Upper lobe of right lung (tissue), 1 donor: Measurements from ENCODE around the gene PPP1R16B. TPM values are rescaled to one million over a fixed set of nuclear protein-coding genes. Genes with fewer than 3 reads are reported as not detected.

ENCODE experiments used
- ATAC-seq: fragments of 200-7000 bp; cut with Tn5 transposase; one replicate; pipeline ENCODE4 v1.9.1; 2020; ENCODE audit warnings: mild to moderate bottlenecking, moderate library complexity
- DNase-seq: peaks from one replicate; pipeline ENCODE4 v3.0.0-alpha.2; 2020
- H3K27ac ChIP-seq: fragments of 200-600 bp; one replicate; pipeline ENCODE4 v1.8.0; 2022
- H3K27me3 ChIP-seq: fragments of 200-600 bp; one replicate; pipeline ENCODE4 v1.8.0; 2022; ENCODE audit warnings: mild to moderate bottlenecking
- H3K36me3 ChIP-seq: fragments of 200-600 bp; one replicate; pipeline ENCODE4 v1.8.0; 2022
- H3K4me1 ChIP-seq: fragments of 200-600 bp; one replicate; pipeline ENCODE4 v1.8.0; 2022
- H3K4me3 ChIP-seq: fragments of 200-600 bp; one replicate; pipeline ENCODE4 v1.8.0; 2022; ENCODE audit warnings: mild to moderate bottlenecking
- H3K9me3 ChIP-seq: fragments of 200-600 bp; one replicate; pipeline ENCODE4 v1.8.0; 2022
- CTCF ChIP-seq: fragments of 200-600 bp; IDR thresholded peaks from one replicate; pipeline ENCODE4 v1.8.0; 2022; ENCODE audit warnings: antibody characterized with exemption
- intact Hi-C: fragments of 100-400 bp; cut with DNase I; formaldehyde crosslinking; loops from one replicate; pipeline ENCODE4 v1.11.0; 2022
- total RNA-seq: library from RNA; stranded (reverse); fragmentation: NEBNext Ultra II Directional; extraction: Animal tissue kit (Norgen Biotek cat#: 25700); gene quantifications from one replicate; pipeline ENCODE4 v1.2.1, GENCODE V29; 2021
- donor health status: DM: no; HTN: yes; CAD: no; lungs with severe emphysema.

PPP1R16B gene
- total RNA-seq, 1 donor from 2014 or later = 22.1 TPM

- intact Hi-C loops = no loop called here
- H3K4me1 ChIP-seq = peaks cover 7% of the 10 kb centered on the region
- H3K27me3 ChIP-seq = peaks cover 3% of the 10 kb centered on the region
- no peaks in the 10 kb centered on the region for H3K36me3 ChIP-seq
- no peak for TF ChIP-seq CTCF
- DNase-seq = no peak
- H3K4me3 ChIP-seq = no peak overlapping the region
- H3K9me3 ChIP-seq = no peaks in the 10 kb centered on the region
- ATAC-seq = no peak
- no peak overlapping the region for H3K27ac ChIP-seq
Observed at GRCh38 chr20:38930242-38930569, 124.7 kb downstream of the PPP1R16B start.

GRCh38 chr20:38931984-38932383 lies 126.5 kb downstream of the PPP1R16B start:
- DNase-seq (no peak), ATAC-seq (no peak)
- intact Hi-C loops = no loop called here
- Histone ChIP-seq H3K4me1 (peaks cover 3% of the 10 kb centered on the region), H3K4me3 (no peak overlapping the region), H3K27ac (no peak overlapping the region), H3K27me3 (peaks cover 3% of the 10 kb centered on the region), H3K36me3 (no peaks in the 10 kb centered on the region), H3K9me3 (no peaks in the 10 kb centered on the region)
- no peak for TF ChIP-seq CTCF

GRCh38 chr20:38932457-38933120 lies 127.1 kb downstream of the PPP1R16B start:
- Histone ChIP-seq H3K36me3 (no peaks in the 10 kb centered on the region), H3K4me3 (no peak overlapping the region), H3K27ac (no peak overlapping the region), H3K27me3 (peaks cover 3% of the 10 kb centered on the region), H3K4me1 (no peaks in the 10 kb centered on the region), H3K9me3 (no peaks in the 10 kb centered on the region)
- ATAC-seq (no peak), DNase-seq (no peak)
- intact Hi-C loops = no loop called here
- TF ChIP-seq CTCF = no peak

DNA sequence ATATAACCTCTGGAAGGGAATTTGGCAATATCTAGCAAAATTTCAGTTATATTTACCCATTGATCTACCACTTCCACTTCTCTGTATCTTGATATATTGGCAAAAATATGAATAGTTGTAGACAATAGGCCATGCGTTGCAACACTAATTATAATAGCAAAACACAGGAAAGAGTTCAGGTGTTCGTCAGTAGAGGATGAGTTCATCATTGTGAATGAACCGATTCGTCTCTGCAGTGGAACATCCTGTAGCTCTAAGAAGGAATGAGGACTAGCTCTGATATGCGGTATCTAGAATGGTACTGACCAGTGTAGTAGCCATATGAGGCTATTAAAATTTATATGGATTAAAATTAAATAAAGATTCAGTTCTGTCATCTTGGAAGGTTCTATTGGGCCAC lies 129.0 kb downstream of the PPP1R16B start:
- peaks cover 3% of the 10 kb centered on the region for H3K27me3 ChIP-seq
- no peak for ATAC-seq
- no peak for DNase-seq
- intact Hi-C loops = no loop called here
- no peaks in the 10 kb centered on the region for H3K36me3 ChIP-seq
- H3K4me3 ChIP-seq = no peak overlapping the region
- no peaks in the 10 kb centered on the region for H3K9me3 ChIP-seq
- TF ChIP-seq CTCF = no peak
- no peak overlapping the region for H3K27ac ChIP-seq
- no peaks in the 10 kb centered on the region for H3K4me1 ChIP-seq

- Histone ChIP-seq H3K27me3 (peaks cover 3% of the 10 kb centered on the region), H3K36me3 (no peaks in the 10 kb centered on the region), H3K9me3 (no peaks in the 10 kb centered on the region), H3K4me1 (no peaks in the 10 kb centered on the region), H3K4me3 (no peak overlapping the region), H3K27ac (no peak overlapping the region)
- TF ChIP-seq CTCF = no peak
- intact Hi-C loops = no loop called here
- ATAC-seq (no peak), DNase-seq (no peak)
Observed at GRCh38 chr20:38935285-38935684, 129.8 kb downstream of the PPP1R16B start.

- DNase-seq (no peak), ATAC-seq (no peak)
- Histone ChIP-seq H3K9me3 (no peaks in the 10 kb centered on the region), H3K27me3 (peaks cover 2% of the 10 kb centered on the region), H3K4me1 (no peaks in the 10 kb centered on the region), H3K27ac (no peak overlapping the region), H3K36me3 (no peaks in the 10 kb centered on the region), H3K4me3 (no peak overlapping the region)
- no peak for TF ChIP-seq CTCF
- intact Hi-C loops = no loop called here
Observed at GRCh38 chr20:38935967-38936407, 130.5 kb downstream of the PPP1R16B start.
